HepG2 (cell line): ENCODE data around the gene KIF17. TPM values are rescaled to one million over a fixed set of nuclear protein-coding genes. Genes with fewer than 3 reads are reported as not detected.

Experiments used
- AKNA ChIP-seq: sonication (generic); formaldehyde crosslinking; IDR thresholded peaks from 2 replicates; pipeline ENCODE4 v1.4.0; 2020; ENCODE audit warnings: missing genetic modification reagents, borderline replicate concordance
- E2F2 ChIP-seq: sonication (generic); formaldehyde crosslinking; IDR thresholded peaks from 2 replicates; pipeline ENCODE4 v1.4.0; 2020; ENCODE audit warnings: missing genetic modification reagents, borderline replicate concordance
- EEA1 ChIP-seq: sonication (generic); formaldehyde crosslinking; IDR thresholded peaks from 2 replicates; pipeline ENCODE4 v1.5.1; 2020; ENCODE audit warnings: mild to moderate bottlenecking, missing genetic modification reagents, borderline replicate concordance
- FOXK1 ChIP-seq: sonication (generic); formaldehyde crosslinking; IDR thresholded peaks from 2 replicates; pipeline ENCODE4 v1.4.0; 2020; ENCODE audit warnings: low read depth, missing genetic modification reagents, borderline replicate concordance
- NFIC ChIP-seq: IDR thresholded peaks from 2 replicates; pipeline ENCODE4 v1.6.1; 2012; ENCODE audit warnings: mild to moderate bottlenecking, low read length, inconsistent platforms
- PLRG1 ChIP-seq: fragments of 450-650 bp; conservative IDR thresholded peaks from 2 replicates; pipeline ENCODE4 v1.6.1; 2016
- RERE ChIP-seq: IDR thresholded peaks from 2 replicates; pipeline ENCODE4 v1.6.1; 2016; ENCODE audit warnings: low read depth, missing genetic modification reagents, missing compliant biosample characterization
- STAT6 ChIP-seq: sonication (generic); formaldehyde crosslinking; IDR thresholded peaks from 2 replicates; pipeline ENCODE4 v1.4.0; 2020; ENCODE audit warnings: missing genetic modification reagents, mild to moderate bottlenecking, borderline replicate concordance
- THAP8 ChIP-seq: sonication (generic); formaldehyde crosslinking; IDR thresholded peaks from 2 replicates; pipeline ENCODE4 v1.5.1; 2020; ENCODE audit warnings: missing genetic modification reagents, mild to moderate bottlenecking, borderline replicate concordance
- ZBTB43 ChIP-seq: sonication (generic); formaldehyde crosslinking; conservative IDR thresholded peaks from 2 replicates; pipeline ENCODE4 v1.4.0; 2020; ENCODE audit warnings: missing genetic modification reagents
- polyA plus RNA-seq, 8 experiments: library from polyadenylated mRNA; depleted of rRNA in 3 of 8; stranded (reverse) in 7 of 8; unstranded in 1 of 8; fragments of >200 nt; fragmentation: Illumina TruSeq in 4 of 8; extraction: Trizol in 4 of 8; gene quantifications; 2 replicates each; pipeline versions ENCODE4 v1.2.1 to v1.2.3, GENCODE V29; 2011 to 2016; ENCODE audit warnings: low read depth in 4 of 8, missing spikeins in 1 of 8, mixed read lengths in 1 of 8; ENCODE audit not compliant: insufficient read depth in 1 of 8
- total RNA-seq, 5 experiments: library from RNA; depleted of rRNA; stranded (reverse); fragments of >200 nt; fragmentation: Illumina TruSeq; extraction: Trizol; gene quantifications; 2 replicates each; pipeline ENCODE4 v1.2.3, GENCODE V29; 2016; ENCODE audit warnings: low read depth in 1 of 5

KIF17 gene
- total and polyA plus RNA-seq, 2 of the 13 experiments (the other 11 are each of a cell fraction or from before 2014, with no cell fraction given) = 0.24 to 0.44 TPM

- TF ChIP-seq ZBTB43 (CRISPR knock-in tag) (no peak; the same call in 1 of the 2 replicates), AKNA (CRISPR knock-in tag) (peak; percentile 83; the same call in 1 of the 2 replicates), STAT6 (CRISPR knock-in tag) (no peak), NFIC (no peak), PLRG1 (no peak), EEA1 (CRISPR knock-in tag) (no peak), THAP8 (CRISPR knock-in tag) (no peak), RERE (CRISPR knock-in tag) (no peak), E2F2 (CRISPR knock-in tag) (peak; percentile 66; the same call in 1 of the 2 replicates), FOXK1 (CRISPR knock-in tag) (no peak)
Measured at GRCh38 chr1:20732588-20733359, 15.0 kb upstream of the KIF17 start, which contains the start of gene SH2D5 (continued).
